SK-N-SH (cell line): ENCODE measurements around the gene IL16.

Experiments
- EP300 ChIP-seq, 2 experiments: IDR thresholded peaks; 2 replicates each; pipeline versions ENCODE4 v1.4.0 to v1.6.1; 2012; ENCODE audit warnings: borderline replicate concordance in 1 of 2, low read depth in 1 of 2, low read length in 1 of 2
- POLR2AphosphoS5 ChIP-seq: IDR thresholded peaks from 2 replicates; pipeline ENCODE4 v1.6.1; 2012; ENCODE audit warnings: low read depth, low read length
- RAD21 ChIP-seq: IDR thresholded peaks from 2 replicates; pipeline ENCODE4 v1.6.1; 2012; ENCODE audit warnings: mild to moderate bottlenecking, low read length
- TF ChIP-seq, protein P1 (sequence below): fragments of 200-600 bp; sonication (generic); IDR thresholded peaks from 2 replicates; pipeline ENCODE4 v1.6.1; 2017; ENCODE audit warnings: antibody characterized with exemption, mild to moderate bottlenecking, moderate library complexity
- TF ChIP-seq, protein P2 (sequence below): IDR thresholded peaks from 2 replicates; pipeline ENCODE4 v1.4.0; 2012; ENCODE audit warnings: low read depth
- TF ChIP-seq, protein P3 (sequence below): IDR thresholded peaks from 2 replicates; pipeline ENCODE4 v1.6.1; 2012; ENCODE audit warnings: mild to moderate bottlenecking, low read depth, low read length, moderate library complexity

DNA sequence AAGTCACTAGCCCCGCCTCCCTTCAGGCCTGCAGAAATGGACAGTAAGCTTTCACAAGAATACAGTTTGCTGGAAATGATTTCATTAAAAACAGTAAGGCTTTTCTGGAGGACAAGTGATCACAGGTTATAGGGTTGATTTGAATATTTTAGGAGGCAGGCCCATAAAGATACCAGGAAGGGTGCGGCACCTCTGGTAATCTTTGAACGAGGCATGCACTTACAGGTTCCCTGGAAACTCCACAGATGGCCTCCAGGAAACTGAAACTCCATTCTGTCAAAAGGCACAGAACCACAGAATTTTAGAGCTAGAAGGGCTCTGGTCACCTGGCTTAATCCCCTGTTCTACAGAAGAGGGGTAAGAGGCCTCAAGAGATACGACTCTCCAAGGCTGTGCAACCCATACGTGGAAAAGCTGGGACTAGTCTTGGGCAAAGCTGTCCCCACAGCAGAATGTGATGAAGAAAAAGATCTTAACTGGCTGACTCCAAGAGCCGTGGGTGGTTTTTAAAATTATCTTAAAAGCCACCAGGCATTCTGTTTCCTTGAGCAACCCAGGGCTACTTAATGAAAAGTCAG is 126.1 kb downstream of the IL16 start:
- TF ChIP-seq, protein P1, sequence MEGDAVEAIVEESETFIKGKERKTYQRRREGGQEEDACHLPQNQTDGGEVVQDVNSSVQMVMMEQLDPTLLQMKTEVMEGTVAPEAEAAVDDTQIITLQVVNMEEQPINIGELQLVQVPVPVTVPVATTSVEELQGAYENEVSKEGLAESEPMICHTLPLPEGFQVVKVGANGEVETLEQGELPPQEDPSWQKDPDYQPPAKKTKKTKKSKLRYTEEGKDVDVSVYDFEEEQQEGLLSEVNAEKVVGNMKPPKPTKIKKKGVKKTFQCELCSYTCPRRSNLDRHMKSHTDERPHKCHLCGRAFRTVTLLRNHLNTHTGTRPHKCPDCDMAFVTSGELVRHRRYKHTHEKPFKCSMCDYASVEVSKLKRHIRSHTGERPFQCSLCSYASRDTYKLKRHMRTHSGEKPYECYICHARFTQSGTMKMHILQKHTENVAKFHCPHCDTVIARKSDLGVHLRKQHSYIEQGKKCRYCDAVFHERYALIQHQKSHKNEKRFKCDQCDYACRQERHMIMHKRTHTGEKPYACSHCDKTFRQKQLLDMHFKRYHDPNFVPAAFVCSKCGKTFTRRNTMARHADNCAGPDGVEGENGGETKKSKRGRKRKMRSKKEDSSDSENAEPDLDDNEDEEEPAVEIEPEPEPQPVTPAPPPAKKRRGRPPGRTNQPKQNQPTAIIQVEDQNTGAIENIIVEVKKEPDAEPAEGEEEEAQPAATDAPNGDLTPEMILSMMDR = no peak
- TF ChIP-seq POLR2AphosphoS5 = no peak
- no peak for TF ChIP-seq EP300 (IDR thresholded peaks at IDR 0.05; ENCODE audit: borderline replicate concordance in 1 of 2, low read depth in 1 of 2, low read length in 1 of 2)
- TF ChIP-seq, protein P2, sequence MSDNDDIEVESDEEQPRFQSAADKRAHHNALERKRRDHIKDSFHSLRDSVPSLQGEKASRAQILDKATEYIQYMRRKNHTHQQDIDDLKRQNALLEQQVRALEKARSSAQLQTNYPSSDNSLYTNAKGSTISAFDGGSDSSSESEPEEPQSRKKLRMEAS = no peak
- TF ChIP-seq RAD21 = no peak
- TF ChIP-seq, protein P3, sequence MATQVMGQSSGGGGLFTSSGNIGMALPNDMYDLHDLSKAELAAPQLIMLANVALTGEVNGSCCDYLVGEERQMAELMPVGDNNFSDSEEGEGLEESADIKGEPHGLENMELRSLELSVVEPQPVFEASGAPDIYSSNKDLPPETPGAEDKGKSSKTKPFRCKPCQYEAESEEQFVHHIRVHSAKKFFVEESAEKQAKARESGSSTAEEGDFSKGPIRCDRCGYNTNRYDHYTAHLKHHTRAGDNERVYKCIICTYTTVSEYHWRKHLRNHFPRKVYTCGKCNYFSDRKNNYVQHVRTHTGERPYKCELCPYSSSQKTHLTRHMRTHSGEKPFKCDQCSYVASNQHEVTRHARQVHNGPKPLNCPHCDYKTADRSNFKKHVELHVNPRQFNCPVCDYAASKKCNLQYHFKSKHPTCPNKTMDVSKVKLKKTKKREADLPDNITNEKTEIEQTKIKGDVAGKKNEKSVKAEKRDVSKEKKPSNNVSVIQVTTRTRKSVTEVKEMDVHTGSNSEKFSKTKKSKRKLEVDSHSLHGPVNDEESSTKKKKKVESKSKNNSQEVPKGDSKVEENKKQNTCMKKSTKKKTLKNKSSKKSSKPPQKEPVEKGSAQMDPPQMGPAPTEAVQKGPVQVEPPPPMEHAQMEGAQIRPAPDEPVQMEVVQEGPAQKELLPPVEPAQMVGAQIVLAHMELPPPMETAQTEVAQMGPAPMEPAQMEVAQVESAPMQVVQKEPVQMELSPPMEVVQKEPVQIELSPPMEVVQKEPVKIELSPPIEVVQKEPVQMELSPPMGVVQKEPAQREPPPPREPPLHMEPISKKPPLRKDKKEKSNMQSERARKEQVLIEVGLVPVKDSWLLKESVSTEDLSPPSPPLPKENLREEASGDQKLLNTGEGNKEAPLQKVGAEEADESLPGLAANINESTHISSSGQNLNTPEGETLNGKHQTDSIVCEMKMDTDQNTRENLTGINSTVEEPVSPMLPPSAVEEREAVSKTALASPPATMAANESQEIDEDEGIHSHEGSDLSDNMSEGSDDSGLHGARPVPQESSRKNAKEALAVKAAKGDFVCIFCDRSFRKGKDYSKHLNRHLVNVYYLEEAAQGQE = no peak
